GM18867 (cell line): Measurements from ENCODE around the gene PIP4K2A.
A peak's percentile ranks its signal among the peaks of the same experiment; 100 is the strongest.

Source experiments
- ATAC-seq: cut with Tn5 transposase; IDR thresholded peaks from one replicate; pipeline ENCODE4 v1.9.1; 2021; ENCODE audit warnings: mild to moderate bottlenecking, moderate library complexity; ENCODE audit not compliant: unreplicated experiment

The PIP4K2A gene

DNA sequence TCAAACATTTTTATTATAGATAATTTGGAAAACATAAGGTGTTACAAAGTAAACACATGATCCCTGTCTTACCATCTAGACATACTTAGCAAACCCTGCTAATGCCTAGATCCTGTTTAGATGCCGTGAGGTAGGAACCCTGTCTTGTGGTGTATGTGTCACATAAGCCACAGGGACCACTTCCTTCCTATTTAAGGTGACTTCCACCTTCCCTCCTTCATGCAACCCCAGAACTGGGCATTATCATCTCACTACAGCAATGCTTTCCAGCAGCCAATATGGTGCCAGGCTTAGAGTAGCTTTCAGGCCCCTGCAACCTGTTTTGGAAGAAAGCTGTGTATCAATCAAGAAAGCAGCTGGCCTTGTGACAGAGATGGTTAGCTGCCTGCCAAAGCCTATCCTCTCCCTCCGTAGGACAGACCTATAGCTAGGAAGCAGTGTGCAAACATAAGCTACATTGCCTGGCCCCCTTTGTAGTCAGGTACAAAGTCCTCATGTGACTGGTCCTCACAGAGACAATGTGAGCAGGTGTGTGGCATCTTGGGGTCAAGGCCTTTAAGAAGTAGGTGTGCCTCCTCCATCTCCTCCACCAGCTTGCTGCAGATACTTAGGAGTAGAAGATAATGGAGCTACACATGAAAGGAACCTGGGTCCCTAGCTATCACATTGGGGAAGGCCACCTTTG is 222.3 kb downstream of the PIP4K2A start:
- ATAC-seq, result peak; percentile 47

DNA sequence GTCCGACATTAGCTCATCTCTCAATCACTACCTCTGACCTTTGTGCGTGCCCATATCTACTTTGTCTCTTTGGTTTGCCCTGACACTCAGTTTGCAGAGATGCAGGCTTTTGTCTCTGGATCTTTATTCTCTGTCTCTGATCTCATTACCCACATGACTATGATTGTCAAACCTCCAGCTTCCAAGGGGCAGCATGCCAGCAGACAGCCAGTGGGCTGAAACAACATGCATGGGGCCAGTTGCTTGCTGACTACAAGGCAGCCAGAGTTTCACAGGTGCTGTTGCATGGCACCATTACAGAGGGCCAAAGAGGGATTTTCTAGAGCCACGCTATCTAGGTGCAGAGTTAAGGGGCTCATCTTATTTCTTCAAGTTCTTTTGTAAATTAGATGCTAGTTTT is 222.9 kb downstream of the PIP4K2A start:
- no peak for ATAC-seq

DNA sequence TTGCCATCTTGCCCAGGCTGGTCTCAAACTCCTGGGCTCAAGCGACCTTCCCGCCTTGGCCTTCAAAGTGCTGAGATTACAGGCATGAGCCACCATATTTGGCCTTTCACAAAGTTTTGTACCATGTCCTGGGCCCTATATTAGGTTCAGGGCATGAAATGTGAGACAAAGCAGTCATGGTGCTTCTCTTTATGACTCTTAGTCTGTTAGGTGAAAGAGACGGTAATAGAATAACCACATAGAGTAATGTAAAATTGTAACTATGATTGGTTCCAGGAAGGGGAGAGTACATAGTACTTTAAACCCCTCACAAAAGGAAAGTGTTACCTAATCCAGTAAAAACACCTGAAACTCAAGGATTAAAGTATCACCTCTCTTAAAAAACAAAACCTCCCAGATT is 224.4 kb downstream of the PIP4K2A start:
- ATAC-seq, result no peak

DNA sequence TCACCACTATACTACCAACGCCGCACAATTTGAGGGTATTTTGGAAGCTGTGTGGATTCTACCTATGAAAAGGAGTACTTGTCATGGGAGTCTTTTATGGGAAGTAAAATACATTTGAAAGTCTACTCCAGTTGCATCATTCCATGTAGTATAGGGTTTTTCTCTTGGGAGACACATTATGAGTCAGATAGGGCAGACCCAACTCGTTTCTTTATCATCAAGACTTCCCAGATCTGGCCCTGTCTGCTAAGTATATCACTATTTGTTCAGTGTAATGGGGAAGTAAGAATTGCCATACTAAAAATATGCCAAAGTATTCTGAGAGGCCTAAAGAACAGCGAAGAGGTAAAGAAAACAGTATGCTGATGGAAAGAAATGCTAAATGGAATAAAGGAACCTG is 224.9 kb downstream of the PIP4K2A start:
- peak; percentile 53 for ATAC-seq

DNA sequence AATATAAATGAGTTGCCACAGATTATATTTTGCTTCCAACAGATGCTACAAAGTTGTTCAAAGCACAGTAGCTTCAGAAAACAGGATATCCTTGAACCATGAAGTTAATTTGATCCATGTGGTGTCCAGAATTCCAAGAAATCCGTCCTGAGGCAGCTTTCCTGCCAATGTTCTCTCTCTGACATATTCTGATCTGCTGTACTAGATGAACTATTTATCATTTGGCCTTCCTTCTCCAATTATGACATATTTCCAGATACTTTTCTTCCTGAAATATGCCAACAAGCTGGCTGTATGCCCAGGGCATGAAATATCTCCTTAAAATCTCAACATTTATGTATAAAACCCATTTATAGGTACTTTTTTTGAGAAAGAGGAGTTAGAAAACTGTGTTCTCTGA is 227.9 kb downstream of the PIP4K2A start:
- no peak for ATAC-seq
